Keratinocyte (primary cell): ENCODE results near the gene ATF7. TPM values are rescaled to one million over a fixed set of nuclear protein-coding genes. Genes with fewer than 3 reads are reported as not detected.

ENCODE experiments used
- DNase-seq: peaks from one replicate; pipeline ENCODE4 v3.0.0-alpha.2; 2011; ENCODE audit warnings: low read depth, missing footprints, low spot score
- FAIRE-seq: peaks from 2 replicates; lab custom pipeline; 2011; peaks lifted over from hg19 to GRCh38; lab: Jason Lieb, UNC
- H2AFZ ChIP-seq: 2 replicates; pipeline ENCODE4 v1.6.0; 2012; ENCODE audit warnings: low read length, control low read depth, inconsistent platforms; ENCODE audit not compliant: control insufficient read depth
- H3K27ac ChIP-seq: 2 replicates; pipeline ENCODE4 v1.5.1; 2011; ENCODE audit warnings: low read length; ENCODE audit not compliant: control insufficient read depth, insufficient read depth
- H3K27me3 ChIP-seq: 3 replicates; pipeline ENCODE4 v1.6.0; 2011; ENCODE audit warnings: low read length; ENCODE audit not compliant: control insufficient read depth, insufficient read depth; ENCODE audit errors: extremely low read depth
- H3K36me3 ChIP-seq, 2 experiments: 2 replicates in 1 of 2; 3 replicates in 1 of 2; pipeline ENCODE4 v1.5.1; 2011; ENCODE audit warnings: low read length in 2 of 2, mild to moderate bottlenecking in 1 of 2; ENCODE audit not compliant: control insufficient read depth in 2 of 2, insufficient read depth in 2 of 2; ENCODE audit errors: extremely low read depth in 1 of 2
- H3K4me1 ChIP-seq: 3 replicates; pipeline ENCODE4 v1.5.1; 2011; ENCODE audit warnings: low read length; ENCODE audit not compliant: control insufficient read depth, insufficient read depth; ENCODE audit errors: extremely low read depth
- H3K4me2 ChIP-seq: 3 replicates; pipeline ENCODE4 v1.6.0; 2011; ENCODE audit warnings: low read depth, low read length; ENCODE audit not compliant: control insufficient read depth, insufficient read depth; ENCODE audit errors: extremely low read depth
- H3K4me3 ChIP-seq, 3 experiments: fragments of 200-600 bp in 1 of 3; sonication (generic) in 1 of 3; 2 replicates in 2 of 3; 3 replicates in 1 of 3; pipeline ENCODE4 v1.5.1; 2011 to 2016; ENCODE audit warnings: low read length in 3 of 3, mild to moderate bottlenecking in 3 of 3, control low read depth in 2 of 3, inconsistent platforms in 1 of 3, low read depth in 1 of 3, mixed read lengths in 1 of 3, mixed run types in 1 of 3, moderate library complexity in 1 of 3; ENCODE audit not compliant: control insufficient read depth in 2 of 3, insufficient read depth in 2 of 3; ENCODE audit errors: extremely low read depth in 1 of 3
- H3K79me2 ChIP-seq: 2 replicates; pipeline ENCODE4 v1.6.0; 2012; ENCODE audit warnings: low read length; ENCODE audit not compliant: control insufficient read depth, insufficient read depth
- H3K9ac ChIP-seq: 3 replicates; pipeline ENCODE4 v1.6.0; 2011; ENCODE audit warnings: low read length; ENCODE audit not compliant: control insufficient read depth, insufficient read depth; ENCODE audit errors: extremely low read depth
- H3K9me1 ChIP-seq: 3 replicates; pipeline ENCODE4 v1.6.0; 2011; ENCODE audit warnings: low read length; ENCODE audit not compliant: control insufficient read depth, insufficient read depth; ENCODE audit errors: extremely low read depth
- H3K9me3 ChIP-seq: 2 replicates; pipeline ENCODE4 v1.5.1; 2012; ENCODE audit warnings: low read depth, low read length; ENCODE audit not compliant: control insufficient read depth
- H4K20me1 ChIP-seq: 3 replicates; pipeline ENCODE4 v1.6.0; 2011; ENCODE audit warnings: low read length; ENCODE audit not compliant: control insufficient read depth, insufficient read depth; ENCODE audit errors: extremely low read depth
- EZH2 ChIP-seq: IDR thresholded peaks from one replicate; pipeline ENCODE4 v1.6.1; 2012; ENCODE audit warnings: inconsistent platforms, mild to moderate bottlenecking, low read length, moderate library complexity
- dilution Hi-C: fragments of 300-500 bp; cut with MboI; formaldehyde crosslinking; loops from one replicate; pipeline ENCODE4 v1.7.0; 2020; ENCODE audit warnings: low sequenced_read_pairs; ENCODE audit not compliant: extremely low pct_ligation_motif_present
- polyA plus RNA-seq, 5 experiments: library from polyadenylated mRNA; depleted of rRNA in 3 of 5; stranded (reverse) in 3 of 5; stranded (forward) in 1 of 5; unstranded in 1 of 5; fragments of >200 nt; gene quantifications; 1 replicate in 1 of 5; 2 replicates in 3 of 5; 3 replicates in 1 of 5; pipeline versions ENCODE4 v1.2.1 to v1.2.3, GENCODE V29; 2011 to 2012; ENCODE audit warnings: missing spikeins in 2 of 5, low read depth in 1 of 5, low replicate concordance in 1 of 5
- TF ChIP-seq, protein P1 (sequence below), 3 experiments: IDR thresholded peaks in 1 of 3; conservative IDR thresholded peaks in 1 of 3; optimal IDR thresholded peaks in 1 of 3; 2 replicates in 2 of 3; 3 replicates in 1 of 3; pipeline versions ENCODE3 to v1.5.1; 2011; ENCODE audit warnings: low read length in 3 of 3, mild to moderate bottlenecking in 3 of 3, moderate library complexity in 2 of 3, control low read depth in 1 of 3, inconsistent platforms in 1 of 3; ENCODE audit not compliant: insufficient read depth in 2 of 3; ENCODE audit errors: extremely low read depth in 1 of 3

The ATF7 gene
- polyA plus RNA-seq, 1 donor (not counting 4 experiments of a cell fraction or from before 2014, with no cell fraction given): 16.3 TPM

DNA sequence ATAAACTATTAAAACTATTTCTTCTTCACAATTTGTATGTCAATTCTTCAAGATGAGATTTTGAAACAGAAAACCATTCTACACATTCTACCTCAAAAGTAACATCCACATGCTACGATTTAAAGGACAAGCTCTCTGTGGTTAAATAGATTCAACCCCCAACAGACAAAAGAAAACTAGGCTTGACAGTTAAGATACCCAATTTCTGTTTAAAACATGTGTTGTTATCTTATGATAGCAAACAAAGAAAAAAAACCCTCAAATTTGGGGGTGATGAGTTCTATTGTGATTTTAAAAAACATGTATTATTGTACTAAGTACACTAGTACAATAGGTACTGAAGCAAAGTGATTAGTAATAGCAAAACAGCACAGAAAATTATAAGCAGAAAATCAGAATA is 33.8 kb downstream of the ATF7 start:
- TF ChIP-seq, protein P1, sequence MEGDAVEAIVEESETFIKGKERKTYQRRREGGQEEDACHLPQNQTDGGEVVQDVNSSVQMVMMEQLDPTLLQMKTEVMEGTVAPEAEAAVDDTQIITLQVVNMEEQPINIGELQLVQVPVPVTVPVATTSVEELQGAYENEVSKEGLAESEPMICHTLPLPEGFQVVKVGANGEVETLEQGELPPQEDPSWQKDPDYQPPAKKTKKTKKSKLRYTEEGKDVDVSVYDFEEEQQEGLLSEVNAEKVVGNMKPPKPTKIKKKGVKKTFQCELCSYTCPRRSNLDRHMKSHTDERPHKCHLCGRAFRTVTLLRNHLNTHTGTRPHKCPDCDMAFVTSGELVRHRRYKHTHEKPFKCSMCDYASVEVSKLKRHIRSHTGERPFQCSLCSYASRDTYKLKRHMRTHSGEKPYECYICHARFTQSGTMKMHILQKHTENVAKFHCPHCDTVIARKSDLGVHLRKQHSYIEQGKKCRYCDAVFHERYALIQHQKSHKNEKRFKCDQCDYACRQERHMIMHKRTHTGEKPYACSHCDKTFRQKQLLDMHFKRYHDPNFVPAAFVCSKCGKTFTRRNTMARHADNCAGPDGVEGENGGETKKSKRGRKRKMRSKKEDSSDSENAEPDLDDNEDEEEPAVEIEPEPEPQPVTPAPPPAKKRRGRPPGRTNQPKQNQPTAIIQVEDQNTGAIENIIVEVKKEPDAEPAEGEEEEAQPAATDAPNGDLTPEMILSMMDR (optimal IDR thresholded peaks at IDR 0.05 in 1 of 3, IDR thresholded peaks at IDR 0.05 in 1 of 3, conservative IDR thresholded peaks at IDR 0.05 in 1 of 3; ENCODE audit: extremely low read depth in 1 of 3, insufficient read depth in 2 of 3, low read length in 3 of 3): no peak
- no peak for TF ChIP-seq EZH2
- H3K36me3 ChIP-seq: no peaks in the 10 kb centered on the region
- DNase-seq: no peak
- H3K27me3 ChIP-seq: no peaks in the 10 kb centered on the region
- dilution Hi-C loops: no loop called here
- H3K9ac ChIP-seq: no peak overlapping the region
- no peak overlapping the region for H3K4me2 ChIP-seq
- no peaks in the 10 kb centered on the region for H4K20me1 ChIP-seq
- peaks cover 2% of the 10 kb centered on the region for H3K9me1 ChIP-seq
- H3K27ac ChIP-seq: no peak overlapping the region
- no peak overlapping the region for H2AFZ ChIP-seq
- peaks cover 8% of the 10 kb centered on the region for H3K4me1 ChIP-seq
- H3K9me3 ChIP-seq: no peaks in the 10 kb centered on the region
- FAIRE-seq: no peak
- H3K79me2 ChIP-seq: no peaks in the 10 kb centered on the region
- H3K4me3 ChIP-seq: no peak overlapping the region

DNA sequence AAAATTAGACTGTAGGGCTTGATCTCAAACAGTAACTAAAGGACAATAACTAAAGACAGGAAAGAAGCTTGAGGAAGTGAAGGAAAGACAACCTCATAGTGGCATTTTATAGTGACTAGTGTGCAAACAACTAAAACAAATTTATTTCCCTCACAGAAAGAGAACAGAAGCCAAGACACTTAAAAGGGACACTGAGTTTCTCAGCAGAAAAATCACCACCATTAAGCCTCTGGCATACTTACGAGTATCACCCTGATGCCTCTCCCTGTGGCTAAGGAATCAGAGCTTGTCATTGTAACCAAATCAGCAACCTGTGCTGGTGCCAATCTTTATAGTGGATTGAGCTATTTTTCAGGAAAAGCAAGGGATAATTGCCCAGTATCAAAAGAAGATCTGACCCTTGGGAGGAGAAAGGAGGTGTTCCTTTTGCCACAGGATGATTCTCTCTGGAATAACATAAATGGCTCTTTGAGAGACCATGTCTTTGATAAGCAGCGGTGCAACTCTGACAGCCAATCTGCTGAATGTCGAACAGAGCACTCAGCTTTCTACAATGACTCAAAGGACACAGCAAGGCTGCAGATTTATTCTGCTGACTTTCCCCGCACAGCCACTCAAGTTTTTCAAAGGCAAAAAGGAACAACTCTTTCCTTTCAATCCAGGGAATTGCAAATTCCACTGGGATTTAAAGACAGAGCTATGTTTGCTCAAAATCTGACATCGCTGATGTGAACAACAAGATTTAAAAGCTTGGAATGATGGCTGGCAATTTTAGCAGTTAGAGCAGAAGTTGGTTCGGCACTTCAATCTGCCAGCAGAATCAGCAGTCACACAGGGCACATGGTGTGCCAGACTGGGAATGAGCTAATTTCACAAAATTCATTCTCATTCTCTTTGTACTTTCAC is 34.6 kb downstream of the ATF7 start:
- Histone ChIP-seq H3K9me1 (no peaks in the 10 kb centered on the region), H3K9ac (no peak overlapping the region), H3K36me3 (no peaks in the 10 kb centered on the region), H3K27me3 (no peaks in the 10 kb centered on the region), H4K20me1 (no peaks in the 10 kb centered on the region), H2AFZ (no peak overlapping the region), H3K9me3 (no peaks in the 10 kb centered on the region), H3K27ac (no peak overlapping the region), H3K79me2 (no peaks in the 10 kb centered on the region), H3K4me1 (peaks cover 8% of the 10 kb centered on the region), H3K4me3 (no peak overlapping the region), H3K4me2 (no peak overlapping the region)
- no peak for DNase-seq
- TF ChIP-seq EZH2: no peak
- TF ChIP-seq, protein P1 (optimal IDR thresholded peaks at IDR 0.05 in 1 of 3, IDR thresholded peaks at IDR 0.05 in 1 of 3, conservative IDR thresholded peaks at IDR 0.05 in 1 of 3; ENCODE audit: extremely low read depth in 1 of 3, insufficient read depth in 2 of 3, low read length in 3 of 3): no peak
- FAIRE-seq: no peak
- dilution Hi-C loops: no loop called here
